GM10847 (cell line): ENCODE results near the gene RNF115.

Experiments
- POLR2A ChIP-seq: IDR thresholded peaks from 2 replicates; pipeline ENCODE4 v1.6.1; 2011; ENCODE audit not compliant: insufficient read length; ENCODE audit errors: extremely low read depth

Gene RNF115

DNA sequence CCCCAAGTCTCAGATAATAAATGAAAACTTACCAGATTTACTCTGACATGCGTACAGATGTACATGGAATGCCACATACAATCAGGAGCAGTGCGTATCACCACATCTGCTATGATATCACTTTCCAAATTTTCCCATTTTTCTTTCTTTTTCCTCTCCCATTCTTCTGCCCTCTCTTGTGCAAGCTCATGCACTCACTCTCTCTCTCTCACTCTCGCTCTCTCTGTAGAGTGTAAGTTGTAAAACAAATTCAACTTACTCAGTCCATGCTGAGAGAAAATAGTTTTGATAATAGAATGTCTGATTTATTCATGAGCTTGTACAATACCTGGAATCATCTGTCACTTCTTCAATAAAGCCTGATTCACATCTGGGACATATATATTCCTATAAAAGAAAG, 35.3 kb downstream of the RNF115 start:
- no peak for TF ChIP-seq POLR2A

DNA sequence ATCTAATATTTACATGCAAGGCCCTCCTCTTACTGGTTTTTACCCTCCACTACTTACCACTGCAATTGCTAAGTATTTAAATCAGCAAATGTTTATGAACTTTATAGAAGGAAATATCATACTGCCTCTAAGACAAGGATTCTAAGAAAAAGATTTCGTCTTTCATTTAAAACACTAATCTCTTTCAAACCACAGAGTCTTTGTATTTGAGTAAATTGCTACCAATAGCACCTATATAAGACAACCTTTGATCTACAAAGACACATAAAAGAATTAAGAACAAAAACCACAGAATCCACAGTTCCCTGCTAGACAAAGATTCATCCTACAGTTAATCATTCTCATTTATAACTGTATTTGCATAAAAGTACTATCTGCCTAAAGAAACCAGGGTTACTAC, 37.6 kb downstream of the RNF115 start:
- no peak for TF ChIP-seq POLR2A

DNA sequence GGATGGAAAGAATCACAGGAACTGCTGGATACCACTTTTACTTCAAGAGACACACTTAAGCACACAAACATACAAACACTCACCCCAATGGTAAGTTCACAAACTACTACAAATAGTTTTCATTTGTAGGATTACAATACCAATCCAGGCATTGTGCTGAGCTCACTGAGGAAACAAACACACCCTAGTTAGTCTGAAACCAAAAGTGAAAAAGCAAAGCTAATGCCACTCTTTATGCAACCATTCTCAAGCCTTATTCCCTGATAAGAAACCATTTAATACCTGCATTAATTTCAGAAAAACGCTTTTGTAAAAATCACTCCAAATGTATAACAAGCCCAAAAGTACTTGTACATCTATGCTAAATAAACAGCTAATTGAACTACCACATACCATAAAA, 38.3 kb downstream of the RNF115 start:
- no peak for TF ChIP-seq POLR2A

- no peak for TF ChIP-seq POLR2A
Observed at GRCh38 chr1:145784409-145784808, 39.5 kb downstream of the RNF115 start.

- no peak for TF ChIP-seq POLR2A
Observed at GRCh38 chr1:145782272-145783099, 41.4 kb downstream of the RNF115 start.

- no peak for TF ChIP-seq POLR2A
Observed at GRCh38 chr1:145778146-145778540, 45.8 kb downstream of the RNF115 start.

DNA sequence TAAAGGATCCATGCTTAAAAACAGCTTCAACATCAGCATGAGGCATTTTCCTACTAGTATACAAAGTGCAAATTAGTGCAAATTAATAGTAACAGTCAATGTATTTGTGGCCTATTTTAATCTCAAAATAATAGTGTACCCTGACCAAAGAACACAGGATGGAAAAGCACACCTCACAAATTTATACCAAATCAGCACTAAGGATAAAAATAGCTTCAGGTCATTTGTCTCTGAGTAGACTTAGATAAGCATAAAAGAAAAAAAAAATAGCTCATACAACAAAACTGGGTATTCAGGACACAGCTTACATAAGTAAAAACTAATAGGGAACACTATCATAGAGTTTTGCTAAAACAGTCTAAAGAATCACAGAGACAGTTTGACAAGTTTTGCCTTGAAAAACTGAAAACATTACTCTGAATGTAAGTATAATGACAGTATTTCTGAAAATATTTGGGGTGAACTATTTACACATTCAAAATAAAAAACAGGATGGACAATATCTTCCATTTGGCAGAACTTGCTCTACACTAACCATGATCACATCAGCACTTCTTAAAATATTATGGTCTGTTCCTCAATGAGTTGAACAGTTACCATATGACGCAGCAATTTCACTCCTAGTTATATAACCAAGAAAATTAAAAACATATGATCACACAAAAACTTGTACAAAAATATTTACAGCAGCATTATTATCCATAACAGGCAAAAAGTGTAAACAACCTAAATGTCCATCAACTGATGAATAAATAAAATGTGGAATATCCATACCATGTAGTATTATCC, 46.3 kb downstream of the RNF115 start:
- no peak for TF ChIP-seq POLR2A

- TF ChIP-seq POLR2A: no peak
Observed at GRCh38 chr1:145773423-145773822, 50.5 kb downstream of the RNF115 start.

GRCh38 chr1:145771056-145771455, 52.8 kb downstream of the RNF115 start:
- no peak for TF ChIP-seq POLR2A

DNA sequence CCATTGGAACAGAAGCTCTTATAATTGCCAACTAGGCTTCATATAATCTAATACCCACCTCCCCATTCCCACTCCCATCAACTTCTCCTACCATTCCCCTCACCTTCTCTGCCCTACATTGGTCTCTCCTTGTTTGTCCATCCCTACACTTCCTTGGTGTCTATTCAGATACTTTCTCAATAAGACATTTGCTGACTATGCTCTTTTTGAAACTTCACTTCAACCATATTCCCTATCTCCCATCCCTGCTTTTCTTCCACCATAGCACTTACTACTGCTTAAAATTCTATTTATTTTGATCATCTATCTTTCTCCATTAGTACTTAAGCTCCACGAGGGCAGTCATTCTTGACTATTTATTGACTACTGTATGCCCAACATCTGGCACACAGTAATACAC, 64.2 kb downstream of the RNF115 start:
- TF ChIP-seq POLR2A: no peak

GRCh38 chr1:145758575-145758974, 65.3 kb downstream of the RNF115 start:
- TF ChIP-seq POLR2A: no peak

- TF ChIP-seq POLR2A: no peak
Observed at GRCh38 chr1:145758116-145758515, 65.8 kb downstream of the RNF115 start.

GRCh38 chr1:145757420-145757819, 66.5 kb downstream of the RNF115 start:
- no peak for TF ChIP-seq POLR2A

GRCh38 chr1:145751491-145752037, 72.3 kb downstream of the RNF115 start:
- no peak for TF ChIP-seq POLR2A

DNA sequence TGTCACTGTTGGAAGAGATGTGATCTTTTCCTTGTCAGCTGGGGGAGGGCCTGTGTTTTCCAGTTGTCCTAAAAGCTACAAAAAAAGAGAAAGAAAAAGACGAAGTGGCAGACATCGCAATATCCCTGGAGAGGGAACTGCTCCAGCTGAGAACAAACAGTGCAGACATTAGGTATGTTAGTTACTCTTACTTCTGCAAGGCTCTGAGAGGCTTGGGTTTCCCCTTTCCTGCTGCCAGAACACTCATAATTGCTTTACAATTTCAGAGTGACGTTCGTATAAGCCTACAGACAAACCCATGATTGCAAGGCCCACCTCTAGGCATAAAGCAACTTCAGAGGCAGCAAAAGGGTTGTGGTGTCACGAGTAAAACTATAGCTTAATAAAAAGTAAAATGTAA, 73.5 kb downstream of the RNF115 start:
- no peak for TF ChIP-seq POLR2A

- TF ChIP-seq POLR2A: no peak
Observed at GRCh38 chr1:145747398-145748247, 76.3 kb downstream of the RNF115 start.

DNA sequence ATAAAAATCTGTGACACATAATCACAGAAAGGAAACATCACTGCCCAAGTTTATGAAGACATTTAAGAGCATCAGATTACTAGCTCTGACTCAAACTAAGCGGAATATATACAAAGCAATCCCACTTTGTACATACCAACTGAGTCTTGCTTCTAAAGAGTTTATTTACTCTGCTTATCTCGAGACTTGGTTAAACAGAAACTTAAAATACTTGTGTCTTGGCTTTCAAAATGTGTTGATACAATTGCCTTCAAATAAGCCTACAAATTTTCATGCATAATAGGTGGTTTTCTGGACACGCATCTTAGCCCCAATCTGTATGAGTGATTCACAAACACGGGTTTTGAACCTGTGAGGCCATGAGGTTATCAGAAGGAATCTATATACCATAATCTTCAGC, 83.6 kb downstream of the RNF115 start:
- TF ChIP-seq POLR2A: no peak
